ENCODE measurements around the gene MLXIP. TPM values are rescaled to one million over a fixed set of nuclear protein-coding genes. Genes with fewer than 3 reads are reported as not detected.

The MLXIP gene
- total and polyA plus RNA-seq, 8 donors, result 48.1 to 98.7 (median 77.9) TPM

GRCh38 chr12:122062832-122063693, 15.5 kb upstream of the MLXIP start:
- Histone ChIP-seq H3K27me3 (no peaks in the 10 kb centered on the region), H3K9me3 (no peaks in the 10 kb centered on the region), H3K4me1 (peaks cover 7 to 37% of the 10 kb centered on the region in 2 donors), H3K36me3 (peaks cover 0 to 8% of the 10 kb centered on the region in 2 donors), H3K27ac (peak overlapping the region; percentile 77), H3K4me3 (peak overlapping the region in 1 of 2 donors; percentile 7)
- TF ChIP-seq CTCF (IDR thresholded peaks at IDR 0.05), result no peak
- DNase-seq (peak in 3 of 4 donors; percentile 60 to 84 (median 71)), ATAC-seq (peak; percentile 73)
- intact Hi-C loops (cut with DNase I), result no loop called here

- no peaks in the 10 kb centered on the region for H3K9me3 ChIP-seq
- intact Hi-C loops (cut with DNase I), result no loop called here
- H3K4me1 ChIP-seq, result peaks cover 7 to 39% of the 10 kb centered on the region in 2 donors
- TF ChIP-seq CTCF (IDR thresholded peaks at IDR 0.05), result no peak
- H3K27me3 ChIP-seq, result no peaks in the 10 kb centered on the region
- H3K4me3 ChIP-seq, result peak overlapping the region in 1 of 2 donors; percentile 7
- peaks cover 0 to 8% of the 10 kb centered on the region in 2 donors for H3K36me3 ChIP-seq
- peak overlapping the region; percentile 77 for H3K27ac ChIP-seq
- DNase-seq (no peak), ATAC-seq (peak; percentile 6)
Observed at GRCh38 chr12:122063694-122064024, 14.9 kb upstream of the MLXIP start.

GRCh38 chr12:122064025-122064777, 14.4 kb upstream of the MLXIP start:
- intact Hi-C loops (cut with DNase I), result no loop called here
- no peaks in the 10 kb centered on the region for H3K9me3 ChIP-seq
- peak in 3 of 4 donors; percentile 70 to 92 (median 88) for DNase-seq
- peak overlapping the region in 1 of 2 donors; percentile 7 for H3K4me3 ChIP-seq
- peaks cover 7 to 39% of the 10 kb centered on the region in 2 donors for H3K4me1 ChIP-seq
- no peaks in the 10 kb centered on the region for H3K27me3 ChIP-seq
- ATAC-seq, result peak; percentile 78
- H3K36me3 ChIP-seq, result peaks cover 0 to 8% of the 10 kb centered on the region in 2 donors
- peak; percentile 9 to 19 for TF ChIP-seq CTCF (IDR thresholded peaks at IDR 0.05)
- peak overlapping the region; percentile 77 for H3K27ac ChIP-seq

- H3K4me3 ChIP-seq, result peak overlapping the region in 1 of 2 donors; percentile 6
- peak overlapping the region; percentile 3 to 77 for H3K27ac ChIP-seq
Observed at GRCh38 chr12:122064780-122065588, 13.6 kb upstream of the MLXIP start.

More at GRCh38 chr12:122064780-122065588, 13.6 kb upstream of the MLXIP start:
- no peaks in the 10 kb centered on the region for H3K9me3 ChIP-seq
- no peaks in the 10 kb centered on the region for H3K27me3 ChIP-seq
- DNase-seq (peak in 2 of 4 donors; percentile 1 to 53), ATAC-seq (peak; percentile 28)
- no peak for TF ChIP-seq CTCF (IDR thresholded peaks at IDR 0.05)
- H3K36me3 ChIP-seq, result peaks cover 0 to 2% of the 10 kb centered on the region in 2 donors
- peaks cover 7 to 39% of the 10 kb centered on the region in 2 donors for H3K4me1 ChIP-seq
- intact Hi-C loops (cut with DNase I), result no loop called here

All from left lung (tissue), 10 donors.